SK-MEL-5 (cell line): Measurements from ENCODE around the gene PATL2. TPM values are rescaled to one million over a fixed set of nuclear protein-coding genes. Genes with fewer than 3 reads are reported as not detected.
"Not testable (repeated sequence)": the region's sequence is repeated elsewhere in the genome, so short reads cannot be mapped to it uniquely, and the experiment has no call there.

Experiments
- DNase-seq: peaks from one replicate; pipeline ENCODE4 v3.0.0-alpha.2; 2016; ENCODE audit warnings: low read depth, low spot score
- in situ Hi-C: cut with HindIII; loops from 2 replicates; pipeline ENCODE4 v1.10.0; 2016; ENCODE audit warnings: low sequenced_read_pairs, high pct_unique_total_duplicates, low pct_unique_long_range_greater_than_20kb
- total RNA-seq: library from RNA; depleted of rRNA; stranded (reverse); fragments of >200 nt; shearing (Covaris generic); gene quantifications from 2 replicates; pipeline ENCODE4 v1.2.3, GENCODE V29; 2014

PATL2 gene
- total RNA-seq, 1 experiment from 2014 or later: 0.21 TPM

DNA sequence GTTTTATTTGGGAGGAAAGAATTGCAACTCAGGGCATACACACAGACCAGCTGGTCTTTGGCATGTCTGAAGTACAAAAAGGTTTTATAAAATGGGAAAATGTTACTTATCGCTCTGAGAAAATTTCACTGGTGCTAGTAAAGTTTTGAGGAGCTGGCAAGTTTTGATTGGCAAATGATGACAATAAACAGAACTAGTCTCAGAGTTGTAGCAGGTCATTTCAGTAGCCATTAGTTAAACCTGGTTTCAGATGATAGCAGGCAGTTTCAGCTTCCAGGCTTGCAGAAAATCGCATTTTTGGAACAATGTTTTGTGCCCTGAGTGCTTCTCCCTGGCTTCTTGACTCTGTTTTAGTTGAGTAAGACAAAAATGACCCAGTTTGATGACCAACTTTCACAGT, 10.9 kb upstream of the PATL2 start:
- in situ Hi-C loops: no loop called here
- no peak for DNase-seq

DNA sequence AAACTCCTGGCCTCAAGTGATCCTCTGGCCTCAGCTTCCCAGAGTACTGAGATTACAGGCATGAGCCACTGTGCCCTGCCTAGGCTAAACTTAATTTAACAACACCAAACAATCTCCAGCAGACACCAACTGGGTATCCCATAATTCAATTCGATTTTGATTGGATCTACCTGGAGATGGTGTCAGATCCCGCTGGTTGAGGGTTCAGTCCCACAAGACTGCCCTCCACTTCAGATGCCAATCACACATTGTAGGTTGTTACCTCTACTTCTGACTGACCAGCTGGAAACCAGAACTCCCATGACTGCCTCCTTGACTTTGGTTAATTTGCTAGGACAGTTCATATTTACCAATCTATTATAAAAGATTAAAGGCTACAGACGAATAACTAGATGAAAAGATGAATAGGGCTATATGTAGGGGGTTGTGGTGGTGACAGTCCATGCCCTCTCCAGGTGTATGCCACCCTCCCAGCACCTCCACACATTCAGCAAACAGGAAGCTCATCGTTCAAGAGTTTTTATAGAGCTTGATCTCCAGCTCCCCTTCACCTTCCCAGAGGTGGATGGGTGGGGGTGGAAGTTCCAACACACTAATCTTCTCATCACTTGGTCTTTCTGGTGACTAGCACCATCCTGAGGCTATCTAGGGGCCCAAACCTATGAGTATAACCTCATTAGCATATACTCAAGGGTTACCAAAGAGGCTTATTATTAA, 9.5 kb upstream of the PATL2 start:
- in situ Hi-C loops: no loop called here
- no peak for DNase-seq

DNA sequence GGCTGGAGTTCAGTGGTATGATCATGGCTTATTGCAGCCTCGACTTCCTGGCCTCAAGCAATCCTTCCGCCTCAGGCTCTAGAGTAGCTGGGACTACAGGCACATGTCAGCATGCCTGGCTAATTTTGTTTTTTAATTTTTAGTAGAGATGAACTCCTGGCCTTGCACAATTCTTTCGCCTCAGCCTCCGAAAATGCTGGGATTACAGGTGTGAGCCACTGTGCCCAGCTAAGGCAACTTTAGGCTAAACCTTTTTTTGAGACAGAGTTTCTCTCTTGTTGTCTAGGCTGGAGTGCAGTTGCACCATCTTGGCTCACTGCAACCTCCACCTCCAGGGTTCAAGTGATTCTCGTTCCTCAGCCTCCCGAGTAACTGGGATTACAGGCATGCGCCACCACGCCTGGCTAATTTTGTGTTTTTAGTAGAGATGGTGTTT, 8.9 kb upstream of the PATL2 start:
- in situ Hi-C loops, DNase-seq: not testable (repeated sequence)

DNA sequence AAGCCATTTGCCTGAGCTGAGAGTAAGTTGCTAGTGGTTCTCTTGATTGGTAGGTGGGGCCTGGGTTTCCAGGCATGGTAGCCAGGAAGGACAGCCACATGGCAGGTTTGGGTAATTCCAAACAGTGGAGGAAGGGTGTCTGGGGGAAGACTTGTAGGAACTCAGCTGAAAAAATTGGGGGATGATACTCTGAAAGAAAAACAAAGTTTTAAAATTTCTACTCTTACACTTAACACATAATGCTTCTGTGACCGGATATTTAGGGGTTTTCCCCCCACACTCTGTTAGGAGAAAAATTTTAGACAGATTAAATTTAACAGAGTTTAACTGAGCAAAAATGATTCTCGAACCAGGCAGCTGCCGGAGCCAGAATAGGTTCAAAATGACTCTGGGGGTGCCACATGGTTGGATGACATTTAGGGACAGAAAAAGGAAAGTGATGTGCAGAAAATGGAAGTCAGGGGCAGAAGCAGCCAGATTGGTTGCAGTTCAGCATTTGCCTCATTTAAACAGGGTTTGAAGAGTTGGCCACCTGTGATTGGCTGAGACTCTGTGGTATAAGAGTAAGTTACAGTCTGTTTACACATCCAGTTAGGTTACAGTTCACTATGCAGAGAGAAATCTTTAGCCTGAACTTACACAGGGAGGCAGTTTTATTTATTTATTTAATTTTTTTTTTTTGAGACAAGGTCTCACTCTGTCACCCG, 8.3 kb upstream of the PATL2 start:
- peak; percentile 24 for DNase-seq

DNA sequence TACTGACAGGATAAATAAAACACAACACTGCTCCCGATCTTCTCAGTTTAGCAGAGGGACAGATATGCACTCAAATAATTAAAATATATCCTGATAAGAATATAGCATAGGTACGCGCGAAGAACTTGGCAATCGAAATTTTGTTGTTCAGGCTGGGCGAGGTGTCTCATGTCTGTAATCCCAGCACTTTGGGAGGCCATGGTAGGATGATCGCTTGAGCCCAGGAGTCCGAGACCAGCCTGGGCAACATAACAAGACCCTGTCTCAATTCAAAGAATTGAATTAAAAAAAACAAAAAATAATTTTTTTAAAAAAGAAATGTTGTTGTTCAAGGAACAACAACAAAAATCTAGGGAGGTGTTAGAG, 7.8 kb upstream of the PATL2 start:
- in situ Hi-C loops: no loop called here
- no peak for DNase-seq

More for the DNA sequence above, 8.3 kb upstream of the PATL2 start:
- in situ Hi-C loops: no loop called here

DNA sequence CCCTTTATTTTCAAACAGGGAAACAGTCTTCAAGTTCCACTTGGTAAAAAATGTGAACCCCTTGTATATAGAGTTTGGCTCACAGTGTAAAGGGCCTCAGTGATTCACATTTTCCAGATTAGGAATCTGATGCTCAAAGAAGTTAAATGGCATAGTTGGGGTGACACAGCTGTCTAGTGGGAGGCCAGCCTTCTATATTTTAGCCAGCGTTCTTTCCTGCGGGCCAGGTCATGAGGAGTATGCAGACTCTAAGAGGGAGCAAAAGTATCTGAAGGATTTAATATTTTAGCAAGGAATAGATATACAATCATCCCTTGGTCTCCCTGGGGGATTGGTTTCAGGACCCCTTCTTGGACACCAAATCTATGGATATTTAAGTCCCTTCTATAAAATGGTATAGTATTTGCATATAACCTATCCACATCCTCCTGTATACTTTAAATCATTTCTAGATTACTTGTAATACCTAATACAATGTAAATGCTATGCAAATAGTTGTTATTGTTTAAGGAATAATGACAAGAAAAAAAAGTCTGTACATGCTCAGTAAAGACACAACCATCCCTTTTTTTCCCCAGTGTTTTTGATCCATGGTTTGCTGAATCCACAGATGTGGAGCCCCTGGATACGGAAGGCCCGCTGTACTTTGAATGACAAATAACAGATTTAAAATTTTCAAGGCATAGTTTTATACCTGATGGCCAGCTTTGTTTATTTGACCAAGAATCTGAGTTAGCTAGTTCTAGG, 7.2 kb upstream of the PATL2 start:
- in situ Hi-C loops: no loop called here
- DNase-seq: no peak

DNA sequence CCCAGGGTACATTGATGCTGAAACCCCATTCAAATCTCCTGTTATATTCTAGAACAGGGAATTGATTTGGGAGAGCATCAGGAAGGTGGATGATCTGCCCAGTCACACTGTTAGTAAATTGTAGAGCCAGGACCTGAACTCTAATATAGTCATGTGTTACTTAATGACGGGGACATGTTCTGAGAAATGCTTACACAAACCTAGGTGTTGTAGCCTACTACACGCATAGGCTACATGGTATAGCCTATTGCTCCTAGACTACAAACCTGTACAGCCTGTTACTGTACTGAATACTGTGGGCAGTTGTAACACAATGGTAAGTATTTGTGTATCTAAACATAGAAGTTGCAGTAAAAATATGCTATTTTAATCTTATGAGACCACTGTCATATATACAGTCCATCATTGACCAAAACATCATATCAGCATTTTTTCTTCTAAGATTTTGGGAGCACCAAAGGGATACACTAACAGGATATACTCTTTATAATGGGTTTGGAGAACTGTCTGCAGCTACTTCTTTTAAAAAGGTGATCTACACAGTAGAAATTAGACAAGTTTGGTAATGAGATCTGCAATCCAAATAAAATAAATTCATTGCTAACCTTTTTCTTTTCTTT, 6.0 kb upstream of the PATL2 start:
- DNase-seq: no peak
- in situ Hi-C loops: no loop called here

DNA sequence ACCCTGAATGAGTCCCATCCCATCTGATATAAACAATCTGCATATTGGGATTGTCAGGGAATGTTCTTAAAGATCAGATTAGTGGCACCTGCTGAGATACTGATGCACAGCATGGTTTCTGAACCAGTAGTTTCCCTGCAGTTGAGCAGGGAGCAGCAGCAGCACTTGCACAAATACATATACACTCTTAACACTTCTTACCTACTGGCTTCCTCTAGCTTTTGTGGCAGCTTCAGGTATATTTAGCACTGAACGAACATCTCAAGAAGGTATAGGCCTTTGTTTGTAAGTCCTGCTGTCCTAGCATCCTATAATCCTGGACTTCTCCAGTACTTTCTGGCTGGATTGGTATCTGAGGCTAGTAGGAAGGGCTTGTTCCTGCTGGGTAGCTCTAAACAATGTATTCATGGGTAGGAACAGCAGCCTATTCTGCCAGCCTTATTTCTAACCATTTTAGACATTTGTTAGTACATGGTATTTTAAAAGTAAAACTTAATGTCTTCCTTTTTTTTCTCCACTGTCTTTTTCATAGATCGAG, 4.7 kb upstream of the PATL2 start:
- no peak for DNase-seq
- in situ Hi-C loops: no loop called here

DNA sequence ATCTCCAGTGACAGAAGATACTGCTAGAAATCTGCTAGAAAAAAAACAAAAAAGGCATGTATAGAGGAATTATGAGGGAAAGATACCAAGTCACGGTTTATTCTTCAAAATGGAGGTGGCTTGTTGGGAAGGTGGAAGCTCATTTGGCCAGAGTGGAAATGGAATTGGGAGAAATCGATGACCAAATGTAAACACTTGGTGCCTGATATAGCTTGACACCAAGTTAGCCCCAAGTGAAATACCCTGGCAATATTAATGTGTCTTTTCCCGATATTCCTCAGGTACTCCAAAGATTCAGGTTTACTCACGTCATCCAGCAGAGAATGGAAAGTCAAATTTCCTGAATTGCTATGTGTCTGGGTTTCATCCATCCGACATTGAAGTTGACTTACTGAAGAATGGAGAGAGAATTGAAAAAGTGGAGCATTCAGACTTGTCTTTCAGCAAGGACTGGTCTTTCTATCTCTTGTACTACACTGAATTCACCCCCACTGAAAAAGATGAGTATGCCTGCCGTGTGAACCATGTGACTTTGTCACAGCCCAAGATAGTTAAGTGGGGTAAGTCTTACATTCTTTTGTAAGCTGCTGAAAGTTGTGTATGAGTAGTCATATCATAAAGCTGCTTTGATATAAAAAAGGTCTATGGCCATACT, 4.1 kb upstream of the PATL2 start:
- in situ Hi-C loops: no loop called here
- no peak for DNase-seq

DNA sequence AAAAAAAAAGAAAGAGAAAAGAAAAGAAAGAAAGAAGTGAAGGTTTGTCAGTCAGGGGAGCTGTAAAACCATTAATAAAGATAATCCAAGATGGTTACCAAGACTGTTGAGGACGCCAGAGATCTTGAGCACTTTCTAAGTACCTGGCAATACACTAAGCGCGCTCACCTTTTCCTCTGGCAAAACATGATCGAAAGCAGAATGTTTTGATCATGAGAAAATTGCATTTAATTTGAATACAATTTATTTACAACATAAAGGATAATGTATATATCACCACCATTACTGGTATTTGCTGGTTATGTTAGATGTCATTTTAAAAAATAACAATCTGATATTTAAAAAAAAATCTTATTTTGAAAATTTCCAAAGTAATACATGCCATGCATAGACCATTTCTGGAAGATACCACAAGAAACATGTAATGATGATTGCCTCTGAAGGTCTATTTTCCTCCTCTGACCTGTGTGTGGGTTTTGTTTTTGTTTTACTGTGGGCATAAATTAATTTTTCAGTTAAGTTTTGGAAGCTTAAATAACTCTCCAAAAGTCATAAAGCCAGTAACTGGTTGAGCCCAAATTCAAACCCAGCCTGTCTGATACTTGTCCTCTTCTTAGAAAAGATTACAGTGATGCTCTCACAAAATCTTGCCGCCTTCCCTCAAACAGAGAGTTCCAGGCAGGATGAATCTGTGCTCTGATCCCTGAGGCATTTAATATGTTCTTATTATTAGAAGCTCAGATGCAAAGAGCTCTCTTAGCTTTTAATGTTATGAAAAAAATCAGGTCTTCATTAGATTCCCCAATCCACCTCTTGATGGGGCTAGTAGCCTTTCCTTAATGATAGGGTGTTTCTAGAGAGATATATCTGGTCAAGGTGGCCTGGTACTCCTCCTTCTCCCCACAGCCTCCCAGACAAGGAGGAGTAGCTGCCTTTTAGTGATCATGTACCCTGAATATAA, 2.2 kb upstream of the PATL2 start:
- peak; percentile 79 for DNase-seq
- in situ Hi-C loops: no loop called here

DNA sequence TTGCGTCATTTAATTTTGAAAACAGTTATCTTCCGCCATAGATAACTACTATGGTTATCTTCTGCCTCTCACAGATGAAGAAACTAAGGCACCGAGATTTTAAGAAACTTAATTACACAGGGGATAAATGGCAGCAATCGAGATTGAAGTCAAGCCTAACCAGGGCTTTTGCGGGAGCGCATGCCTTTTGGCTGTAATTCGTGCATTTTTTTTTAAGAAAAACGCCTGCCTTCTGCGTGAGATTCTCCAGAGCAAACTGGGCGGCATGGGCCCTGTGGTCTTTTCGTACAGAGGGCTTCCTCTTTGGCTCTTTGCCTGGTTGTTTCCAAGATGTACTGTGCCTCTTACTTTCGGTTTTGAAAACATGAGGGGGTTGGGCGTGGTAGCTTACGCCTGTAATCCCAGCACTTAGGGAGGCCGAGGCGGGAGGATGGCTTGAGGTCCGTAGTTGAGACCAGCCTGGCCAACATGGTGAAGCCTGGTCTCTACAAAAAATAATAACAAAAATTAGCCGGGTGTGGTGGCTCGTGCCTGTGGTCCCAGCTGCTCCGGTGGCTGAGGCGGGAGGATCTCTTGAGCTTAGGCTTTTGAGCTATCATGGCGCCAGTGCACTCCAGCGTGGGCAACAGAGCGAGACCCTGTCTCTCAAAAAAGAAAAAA, 1.4 kb upstream of the PATL2 start:
- in situ Hi-C loops: no loop called here

DNA sequence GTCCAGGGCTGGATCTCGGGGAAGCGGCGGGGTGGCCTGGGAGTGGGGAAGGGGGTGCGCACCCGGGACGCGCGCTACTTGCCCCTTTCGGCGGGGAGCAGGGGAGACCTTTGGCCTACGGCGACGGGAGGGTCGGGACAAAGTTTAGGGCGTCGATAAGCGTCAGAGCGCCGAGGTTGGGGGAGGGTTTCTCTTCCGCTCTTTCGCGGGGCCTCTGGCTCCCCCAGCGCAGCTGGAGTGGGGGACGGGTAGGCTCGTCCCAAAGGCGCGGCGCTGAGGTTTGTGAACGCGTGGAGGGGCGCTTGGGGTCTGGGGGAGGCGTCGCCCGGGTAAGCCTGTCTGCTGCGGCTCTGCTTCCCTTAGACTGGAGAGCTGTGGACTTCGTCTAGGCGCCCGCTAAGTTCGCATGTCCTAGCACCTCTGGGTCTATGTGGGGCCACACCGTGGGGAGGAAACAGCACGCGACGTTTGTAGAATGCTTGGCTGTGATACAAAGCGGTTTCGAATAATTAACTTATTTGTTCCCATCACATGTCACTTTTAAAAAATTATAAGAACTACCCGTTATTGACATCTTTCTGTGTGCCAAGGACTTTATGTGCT, 721 bp upstream of the PATL2 start:
- DNase-seq: peak; percentile 24
- in situ Hi-C loops: no loop called here

More for the DNA sequence above, 1.4 kb upstream of the PATL2 start:
- peak; percentile 81 for DNase-seq

DNA sequence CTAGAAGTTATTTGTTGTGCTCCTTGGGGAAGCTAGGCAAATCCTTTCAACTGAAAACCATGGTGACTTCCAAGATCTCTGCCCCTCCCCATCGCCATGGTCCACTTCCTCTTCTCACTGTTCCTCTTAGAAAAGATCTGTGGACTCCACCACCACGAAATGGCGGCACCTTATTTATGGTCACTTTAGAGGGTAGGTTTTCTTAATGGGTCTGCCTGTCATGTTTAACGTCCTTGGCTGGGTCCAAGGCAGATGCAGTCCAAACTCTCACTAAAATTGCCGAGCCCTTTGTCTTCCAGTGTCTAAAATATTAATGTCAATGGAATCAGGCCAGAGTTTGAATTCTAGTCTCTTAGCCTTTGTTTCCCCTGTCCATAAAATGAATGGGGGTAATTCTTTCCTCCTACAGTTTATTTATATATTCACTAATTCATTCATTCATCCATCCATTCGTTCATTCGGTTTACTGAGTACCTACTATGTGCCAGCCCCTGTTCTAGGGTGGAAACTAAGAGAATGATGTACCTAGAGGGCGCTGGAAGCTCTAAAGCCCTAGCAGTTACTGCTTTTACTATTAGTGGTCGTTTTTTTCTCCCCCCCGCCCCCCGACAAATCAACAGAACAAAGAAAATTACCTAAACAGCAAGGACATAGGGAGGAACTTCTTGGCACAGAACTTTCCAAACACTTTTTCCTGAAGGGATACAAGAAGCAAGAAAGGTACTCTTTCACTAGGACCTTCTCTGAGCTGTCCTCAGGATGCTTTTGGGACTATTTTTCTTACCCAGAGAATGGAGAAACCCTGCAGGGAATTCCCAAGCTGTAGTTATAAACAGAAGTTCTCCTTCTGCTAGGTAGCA, 657 bp downstream of the PATL2 start:
- DNase-seq: peak; percentile 54
- in situ Hi-C loops: no loop called here

DNA sequence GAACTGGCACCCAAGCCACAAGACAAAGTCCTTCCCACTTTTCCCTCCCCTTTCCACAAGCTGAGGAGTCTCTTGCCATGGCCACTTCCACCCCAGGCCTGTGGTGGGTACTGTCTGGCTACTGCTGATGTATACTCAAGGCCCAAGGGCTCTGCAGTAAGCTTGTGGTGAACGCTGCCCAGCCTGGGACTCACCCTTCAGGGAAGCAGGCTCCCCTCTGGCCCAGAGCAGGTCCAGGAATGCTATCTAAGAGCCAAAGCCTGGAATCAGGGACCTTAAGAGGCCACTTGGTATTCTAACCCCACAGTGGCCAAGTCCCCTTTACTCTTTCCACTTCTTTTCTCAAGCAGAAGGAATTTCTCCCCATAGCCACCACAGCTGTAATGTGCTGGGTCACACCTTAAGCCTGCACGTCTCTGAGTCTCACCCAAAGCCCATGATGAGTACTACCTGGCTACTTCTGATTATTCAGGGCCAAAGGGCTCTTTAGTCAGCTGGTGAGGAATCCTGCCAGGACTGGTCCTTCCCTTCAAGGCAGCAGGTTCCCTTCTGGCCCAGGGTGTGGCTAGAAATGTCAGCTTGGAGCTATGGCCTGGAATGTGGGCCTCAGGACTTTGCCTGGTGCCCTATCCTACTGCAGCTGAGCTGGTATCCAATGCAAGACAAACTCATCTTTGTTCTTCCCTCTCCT, 4.0 kb downstream of the PATL2 start:
- in situ Hi-C loops: no loop called here
- no peak for DNase-seq
